Vagina (tissue), 2 donors: ENCODE measurements around the gene MAGEA3.

Experiments used
- CTCF ChIP-seq, 3 experiments: fragments of 450-650 bp in 2 of 3; fragments of 200-600 bp in 1 of 3; sonication (generic) in 1 of 3; IDR thresholded peaks; one replicate each; pipeline ENCODE4 v1.5.1; 2017 to 2019; ENCODE audit warnings: antibody characterized with exemption in 3 of 3, mild to moderate bottlenecking in 2 of 3, moderate library complexity in 2 of 3
- POLR2AphosphoS5 ChIP-seq, 2 donors: sonication (generic); formaldehyde crosslinking; IDR thresholded peaks; one replicate each; pipeline ENCODE4 v1.9.0; 2017; ENCODE audit warnings: antibody characterized with exemption in 2 of 2, mild to moderate bottlenecking in 2 of 2, low read depth in 1 of 2; ENCODE audit not compliant: insufficient read depth in 1 of 2

GRCh38 chrX:152652467-152652866 is 46.1 kb upstream of the MAGEA3 start:
- TF ChIP-seq POLR2AphosphoS5 (IDR thresholded peaks at IDR 0.05; ENCODE audit: insufficient read depth in 1 of 2, low read depth in 1 of 2) (no peak), CTCF (IDR thresholded peaks at IDR 0.05) (no peak)
